ENCODE results near the gene DFFA. TPM values are rescaled to one million over a fixed set of nuclear protein-coding genes. Genes with fewer than 3 reads are reported as not detected.
A peak's percentile ranks its signal among the peaks of the same experiment; 100 is the strongest.

Gene DFFA
- total and polyA plus RNA-seq, 9 of the 15 experiments (the other 6 are each of a cell fraction or from before 2014, with no cell fraction given) = 39.6 to 74.8 (median 59.2) TPM

- TF ChIP-seq CLOCK (CRISPR knock-in tag; IDR thresholded peaks at IDR 0.05; ENCODE audit: borderline replicate concordance) = no peak
- no peak for TF ChIP-seq NELFE (IDR thresholded peaks at IDR 0.05; ENCODE audit: insufficient read depth, insufficient read length)
- no peak for TF ChIP-seq MITF (IDR thresholded peaks at IDR 0.05)
- no peak for TF ChIP-seq BDP1 (IDR thresholded peaks at IDR 0.05; ENCODE audit: insufficient read depth, insufficient read length)
- no peak for TF ChIP-seq ZNF121 (CRISPR knock-in tag; conservative IDR thresholded peaks at IDR 0.05)
- peak; percentile 57 to 63; a peak in 3 of 4 replicates for TF ChIP-seq MAZ (CRISPR knock-in tag; conservative IDR thresholded peaks at IDR 0.05 in 1 of 2, IDR thresholded peaks at IDR 0.05 in 1 of 2)
- no peak for TF ChIP-seq BRF2 (IDR thresholded peaks at IDR 0.05; ENCODE audit: borderline replicate concordance, insufficient read depth, insufficient read length)
- TF ChIP-seq ZNF197 (CRISPR knock-in tag; IDR thresholded peaks at IDR 0.05; ENCODE audit: low read depth) = no peak
- 0 out of 2 replicates have a peak, but pooled peaks have one; percentile 37 for TF ChIP-seq CREB3L1 (IDR thresholded peaks at IDR 0.05; ENCODE audit: borderline replicate concordance, low read depth)
- no peak for TF ChIP-seq SRSF3 (IDR thresholded peaks at IDR 0.05; ENCODE audit: insufficient read depth, low read length)
- TF ChIP-seq CUX1 (CRISPR knock-in tag; IDR thresholded peaks at IDR 0.05) = no peak
Measured at GRCh38 chr1:10415211-10415930, 57.0 kb downstream of the DFFA start (continued).

All from K562 (cell line).